CD14-positive monocyte (primary cell): ENCODE measurements around the gene TGFBR1. TPM values are rescaled to one million over a fixed set of nuclear protein-coding genes. Genes with fewer than 3 reads are reported as not detected.
"Not testable (repeated sequence)": the region's sequence is repeated elsewhere in the genome, so short reads cannot be mapped to it uniquely, and the experiment has no call there.

Experiments used
- DNase-seq, 3 donors: peaks; one replicate each; pipeline ENCODE4 v3.0.0-alpha.2; 2011 to 2022
- H2AFZ ChIP-seq: 2 replicates; pipeline ENCODE4 v1.6.0; 2012; ENCODE audit warnings: mild to moderate bottlenecking, low read depth, low read length, inconsistent platforms; ENCODE audit not compliant: insufficient read depth, poor library complexity, severe bottlenecking
- H3K27ac ChIP-seq, 2 donors: 1 replicate in 1 of 2; 2 replicates in 1 of 2; pipeline ENCODE4 v1.5.1; 2012 to 2013; ENCODE audit warnings: low read length in 2 of 2, control low read depth in 1 of 2, inconsistent platforms in 1 of 2, low read depth in 1 of 2, mild to moderate bottlenecking in 1 of 2
- H3K27me3 ChIP-seq, 2 donors: one replicate each; pipeline versions ENCODE4 v1.6.0 to v1.6.1; 2011 to 2013; ENCODE audit warnings: low read length in 2 of 2; ENCODE audit not compliant: control insufficient read depth in 2 of 2, insufficient read depth in 2 of 2
- H3K36me3 ChIP-seq, 2 donors: replicated peaks in 1 of 2; 1 replicate in 1 of 2; 2 replicates in 1 of 2; pipeline versions ENCODE4 v1.5.1 to v1.6.1; 2012 to 2013; ENCODE audit warnings: low read length in 2 of 2, control low read depth in 1 of 2, inconsistent platforms in 1 of 2, mild to moderate bottlenecking in 1 of 2; ENCODE audit not compliant: insufficient read depth in 2 of 2, control insufficient read depth in 1 of 2
- H3K4me1 ChIP-seq, 2 donors: 1 replicate in 1 of 2; 2 replicates in 1 of 2; pipeline versions ENCODE4 v1.5.1 to v1.6.1; 2012 to 2013; ENCODE audit warnings: low read length in 2 of 2, control low read depth in 1 of 2, inconsistent platforms in 1 of 2, mild to moderate bottlenecking in 1 of 2, moderate library complexity in 1 of 2; ENCODE audit not compliant: insufficient read depth in 2 of 2, control insufficient read depth in 1 of 2
- H3K4me2 ChIP-seq: replicated peaks from 2 replicates; pipeline ENCODE3; 2012; ENCODE audit warnings: low read length, moderate library complexity, mild to moderate bottlenecking; ENCODE audit not compliant: poor library complexity, severe bottlenecking; ENCODE audit errors: extremely low read depth
- H3K4me3 ChIP-seq, 3 experiments: fragments of 200-600 bp in 1 of 3; sonication (generic) in 1 of 3; replicated peaks in 1 of 3; 1 replicate in 2 of 3; 2 replicates in 1 of 3; pipeline ENCODE4 v1.5.1; 2011 to 2013; ENCODE audit warnings: low read length in 3 of 3, mild to moderate bottlenecking in 3 of 3, control low read depth in 2 of 3, low read depth in 2 of 3, inconsistent platforms in 1 of 3, moderate library complexity in 1 of 3
- H3K79me2 ChIP-seq: 2 replicates; pipeline ENCODE4 v1.6.0; 2012; ENCODE audit warnings: mild to moderate bottlenecking, control low read depth, inconsistent platforms, low read length, moderate library complexity; ENCODE audit not compliant: insufficient read depth
- H3K9ac ChIP-seq: 2 replicates; pipeline ENCODE4 v1.6.0; 2017; ENCODE audit warnings: low read length, mild to moderate bottlenecking; ENCODE audit not compliant: insufficient read depth, poor library complexity, severe bottlenecking
- H3K9me3 ChIP-seq, 2 donors: replicated peaks in 1 of 2; 1 replicate in 1 of 2; 2 replicates in 1 of 2; pipeline versions ENCODE4 v1.5.1 to v1.6.1; 2012 to 2013; ENCODE audit warnings: low read length in 2 of 2, control low read depth in 1 of 2; ENCODE audit not compliant: control insufficient read depth in 1 of 2, insufficient read depth in 1 of 2
- H4K20me1 ChIP-seq: 2 replicates; pipeline ENCODE4 v1.6.0; 2012; ENCODE audit warnings: mild to moderate bottlenecking, low read length, control low read depth, moderate library complexity; ENCODE audit not compliant: insufficient read depth
- H3K27ac Mint-ChIP-seq, 7 donors: one replicate each; pipeline ENCODE4 v1.8.0; 2020; ENCODE audit warnings: mild to moderate bottlenecking in 7 of 7, mixed read lengths in 7 of 7, moderate library complexity in 6 of 7, inconsistent platforms in 2 of 7
- H3K27me3 Mint-ChIP-seq, 3 donors: one replicate each; pipeline ENCODE4 v1.8.0; 2021 to 2022; ENCODE audit warnings: low read depth in 3 of 3, mild to moderate bottlenecking in 3 of 3, mixed read lengths in 3 of 3, moderate library complexity in 3 of 3, inconsistent platforms in 1 of 3
- H3K36me3 Mint-ChIP-seq, 2 donors: one replicate each; pipeline ENCODE4 v1.8.0; 2020; ENCODE audit warnings: mixed read lengths in 2 of 2, inconsistent platforms in 1 of 2, mild to moderate bottlenecking in 1 of 2
- H3K4me1 Mint-ChIP-seq: one replicate; pipeline ENCODE4 v1.8.0; 2020; ENCODE audit warnings: mild to moderate bottlenecking, mixed read lengths
- H3K4me3 Mint-ChIP-seq, 2 donors: one replicate each; pipeline ENCODE4 v1.8.0; 2020; ENCODE audit warnings: mild to moderate bottlenecking in 2 of 2, mixed read lengths in 2 of 2, moderate library complexity in 1 of 2
- H3K9me3 Mint-ChIP-seq, 7 donors: one replicate each; pipeline ENCODE4 v1.8.0; 2020 to 2022; ENCODE audit warnings: mixed read lengths in 7 of 7, mild to moderate bottlenecking in 6 of 7, moderate library complexity in 6 of 7, inconsistent platforms in 2 of 7
- CTCF ChIP-seq: fragments of 200-600 bp; IDR thresholded peaks from one replicate; pipeline ENCODE4 v1.8.0; 2022; ENCODE audit warnings: antibody characterized with exemption, mild to moderate bottlenecking
- whole genome bisulfite sequencing: methylation state at CpG from one replicate; pipeline ENCODE4 v1.1.5; 2013; ENCODE audit warnings: missing lambda C conversion rate; ENCODE audit not compliant: insufficient coverage; 5-methylcytosine and 5-hydroxymethylcytosine counted together
- intact Hi-C, 2 donors: fragments of 100-400 bp; cut with micrococcal nuclease; formaldehyde crosslinking; loops; one replicate each; pipeline versions ENCODE4 v1.15.0 to v1.15.1; 2023
- polyA plus RNA-seq, 3 donors: library from polyadenylated mRNA; depleted of rRNA in 1 of 3; unstranded in 2 of 3; stranded (reverse) in 1 of 3; fragments of 300-500 nt in 2 of 3; fragments of >200 nt in 1 of 3; fragmentation: Illumina TruSeq in 2 of 3; gene quantifications; 1 replicate in 2 of 3; 2 replicates in 1 of 3; pipeline ENCODE4 v1.2.3, GENCODE V29; 2012 to 2021

TGFBR1 gene
- polyA plus RNA-seq, 3 donors: 10.7 to 26.8 (median 25.0) TPM

GRCh38 chr9:99193466-99193821 is 88.5 kb downstream of the TGFBR1 start:
- Histone ChIP-seq H3K4me3 (no peak overlapping the region), H3K36me3 (no peaks in the 10 kb centered on the region), H3K27ac (no peak overlapping the region), H3K79me2 (no peaks in the 10 kb centered on the region), H3K4me2 (no peak overlapping the region), H3K27me3 (no peaks in the 10 kb centered on the region), H3K9me3 (no peaks in the 10 kb centered on the region), H3K9ac (no peak overlapping the region), H2AFZ (no peak overlapping the region), H4K20me1 (no peaks in the 10 kb centered on the region), H3K4me1 (no peaks in the 10 kb centered on the region)
- Mint-ChIP-seq H3K4me1 (no peaks in the 10 kb centered on the region), H3K9me3 (peaks cover 0 to 2% (median 0%) of the 10 kb centered on the region in 7 donors), H3K4me3 (no peak overlapping the region), H3K27ac (no peak overlapping the region), H3K27me3 (peaks cover 0 to 11% (median 8%) of the 10 kb centered on the region in 3 donors), H3K36me3 (no peaks in the 10 kb centered on the region)
- intact Hi-C loops: loop anchor here in 1 of 2 donors (10.0 kb wide), 1 partner anchor 51 kb away; no protein-coding TSS in a partner anchor
- no CpG with 5 or more reads among the region's 2 CpGs for WGBS
- no peak for DNase-seq
- no peak for TF ChIP-seq CTCF

- not testable (repeated sequence) for H3K36me3 ChIP-seq, H3K27ac Mint-ChIP-seq, H3K9me3 ChIP-seq, H3K4me2 ChIP-seq, H3K4me1 Mint-ChIP-seq, H3K36me3 Mint-ChIP-seq, H3K27ac ChIP-seq, H3K27me3 ChIP-seq, H3K4me3 ChIP-seq, H3K4me1 ChIP-seq, H4K20me1 ChIP-seq, H3K4me3 Mint-ChIP-seq, H3K79me2 ChIP-seq, DNase-seq, H3K9ac ChIP-seq, H3K9me3 Mint-ChIP-seq, H2AFZ ChIP-seq
- H3K27me3 Mint-ChIP-seq: peaks cover 0 to 13% (median 6%) of the 10 kb centered on the region in 3 donors
- intact Hi-C loops: loop anchor here in 1 of 2 donors (10.0 kb wide), 1 partner anchor 48 kb away; no protein-coding TSS in a partner anchor
- 96% methylated on average over 5 of the region's 5 CpGs for WGBS
These were observed 91.6 kb downstream of the TGFBR1 start for GRCh38 chr9:99196484-99196883.
